Retina (tissue), 1 donor: Measurements from ENCODE around the gene FOXP2.
"Not testable (repeated sequence)": the region's sequence is repeated elsewhere in the genome, so short reads cannot be mapped to it uniquely, and the experiment has no call there.

Experiments used
- DNase-seq: peaks from one replicate; pipeline ENCODE4 v3.0.0-alpha.2; 2016

FOXP2 gene

GRCh38 chr7:114414156-114415063 is at the start of gene FOXP2:
FOXP2 (plus strand) TSS chr7:114414815; CDS start chr7:114426512, 11,697 bp downstream.
- DNase-seq = peak; percentile 74

- DNase-seq = no peak
Observed at GRCh38 chr7:114365791-114366190, 48.8 kb upstream of the FOXP2 start.

- DNase-seq = no peak
Observed at GRCh38 chr7:114368492-114368891, 46.1 kb upstream of the FOXP2 start.

GRCh38 chr7:114369294-114369693 is 45.3 kb upstream of the FOXP2 start:
- no peak for DNase-seq

- no peak for DNase-seq
Observed at GRCh38 chr7:114372619-114373018, 42.0 kb upstream of the FOXP2 start.

- no peak for DNase-seq
Observed at GRCh38 chr7:114375907-114376306, 38.7 kb upstream of the FOXP2 start.

- not testable (repeated sequence) for DNase-seq
Observed at GRCh38 chr7:114383946-114384345, 30.7 kb upstream of the FOXP2 start.

GRCh38 chr7:114384346-114384745 is 30.3 kb upstream of the FOXP2 start:
- DNase-seq = not testable (repeated sequence)

- no peak for DNase-seq
Observed at GRCh38 chr7:114388021-114388420, 26.6 kb upstream of the FOXP2 start.

- DNase-seq = no peak
Observed at GRCh38 chr7:114392686-114393085, 21.9 kb upstream of the FOXP2 start.

- no peak for DNase-seq
Observed at GRCh38 chr7:114402876-114403635, 11.6 kb upstream of the FOXP2 start.

- DNase-seq = no peak
Observed at GRCh38 chr7:114405427-114405826, 9.2 kb upstream of the FOXP2 start.

GRCh38 chr7:114409750-114410149 is 4.9 kb upstream of the FOXP2 start:
- no peak for DNase-seq

- DNase-seq = peak; percentile 51
Observed at GRCh38 chr7:114412548-114412947, 2.1 kb upstream of the FOXP2 start.

- DNase-seq = no peak
Observed at GRCh38 chr7:114413761-114414155, 857 bp upstream of the FOXP2 start.

- DNase-seq = peak; percentile 72
Observed at GRCh38 chr7:114415064-114415989, 712 bp downstream of the FOXP2 start.

- DNase-seq = peak; percentile 40
Observed at GRCh38 chr7:114416129-114416990, 1.7 kb downstream of the FOXP2 start.

GRCh38 chr7:114417290-114417689 is 2.7 kb downstream of the FOXP2 start:
- no peak for DNase-seq

- DNase-seq = peak; percentile 48
Observed at GRCh38 chr7:114418117-114418516, 3.5 kb downstream of the FOXP2 start.

- peak; percentile 30 for DNase-seq
Observed at GRCh38 chr7:114419441-114420272, 5.0 kb downstream of the FOXP2 start.
